Measurements from ENCODE around the gene ABAT. TPM values are rescaled to one million over a fixed set of nuclear protein-coding genes. Genes with fewer than 3 reads are reported as not detected.

ABAT gene
- total RNA-seq, 4 donors from 2014 or later, result 9.0 to 16.9 (median 13.4) TPM

- intact Hi-C loops (cut with DNase I), result no loop called here
These were observed 114.3 kb downstream of the ABAT start for GRCh38 chr16:8788578-8789172.

GRCh38 chr16:8795091-8795490 lies 120.7 kb downstream of the ABAT start:
- H3K4me3 ChIP-seq, result no peak overlapping the region
- no peak overlapping the region for H3K27ac ChIP-seq (replicated peaks in 1 of 4)
- H3K27me3 ChIP-seq, result no peaks in the 10 kb centered on the region
- TF ChIP-seq EP300 (IDR thresholded peaks at IDR 0.05), result no peak
- TF ChIP-seq, protein P1, sequence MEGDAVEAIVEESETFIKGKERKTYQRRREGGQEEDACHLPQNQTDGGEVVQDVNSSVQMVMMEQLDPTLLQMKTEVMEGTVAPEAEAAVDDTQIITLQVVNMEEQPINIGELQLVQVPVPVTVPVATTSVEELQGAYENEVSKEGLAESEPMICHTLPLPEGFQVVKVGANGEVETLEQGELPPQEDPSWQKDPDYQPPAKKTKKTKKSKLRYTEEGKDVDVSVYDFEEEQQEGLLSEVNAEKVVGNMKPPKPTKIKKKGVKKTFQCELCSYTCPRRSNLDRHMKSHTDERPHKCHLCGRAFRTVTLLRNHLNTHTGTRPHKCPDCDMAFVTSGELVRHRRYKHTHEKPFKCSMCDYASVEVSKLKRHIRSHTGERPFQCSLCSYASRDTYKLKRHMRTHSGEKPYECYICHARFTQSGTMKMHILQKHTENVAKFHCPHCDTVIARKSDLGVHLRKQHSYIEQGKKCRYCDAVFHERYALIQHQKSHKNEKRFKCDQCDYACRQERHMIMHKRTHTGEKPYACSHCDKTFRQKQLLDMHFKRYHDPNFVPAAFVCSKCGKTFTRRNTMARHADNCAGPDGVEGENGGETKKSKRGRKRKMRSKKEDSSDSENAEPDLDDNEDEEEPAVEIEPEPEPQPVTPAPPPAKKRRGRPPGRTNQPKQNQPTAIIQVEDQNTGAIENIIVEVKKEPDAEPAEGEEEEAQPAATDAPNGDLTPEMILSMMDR (IDR thresholded peaks at IDR 0.05), result no peak
- TF ChIP-seq POLR2A (IDR thresholded peaks at IDR 0.05; ENCODE audit: low read depth), result no peak
- TF ChIP-seq POLR2AphosphoS5 (IDR thresholded peaks at IDR 0.05), result no peak
- DNase-seq (ENCODE audit: extremely low spot score), result no peak
- intact Hi-C loops (cut with DNase I), result loop anchor here (5.0 to 10.0 kb wide), 3 partner anchors 72 to 170 kb away; partner anchors contain the start of genes ABAT, CARHSP1 and USP7
- 86% methylated on average over 8 of the region's 8 CpGs for WGBS
- peaks cover 25 to 42% (median 38%) of the 10 kb centered on the region in 4 donors for H3K4me1 ChIP-seq
- peaks cover 0 to 14% (median 0%) of the 10 kb centered on the region in 4 donors for H3K36me3 ChIP-seq
- no peaks in the 10 kb centered on the region for H3K9me3 ChIP-seq

More at GRCh38 chr16:8788578-8789172, 114.3 kb downstream of the ABAT start:
- Histone ChIP-seq H3K27ac (replicated peaks in 1 of 4) (no peak overlapping the region), H3K36me3 (peaks cover 0 to 5% (median 0%) of the 10 kb centered on the region in 4 donors), H3K4me1 (no peaks in the 10 kb centered on the region), H3K9me3 (no peaks in the 10 kb centered on the region), H3K27me3 (no peaks in the 10 kb centered on the region), H3K4me3 (no peak overlapping the region)
- WGBS, result 76% methylated on average over 7 of the region's 8 CpGs
- DNase-seq (ENCODE audit: extremely low spot score), result no peak
- TF ChIP-seq POLR2A (IDR thresholded peaks at IDR 0.05; ENCODE audit: low read depth) (no peak), POLR2AphosphoS5 (IDR thresholded peaks at IDR 0.05) (no peak), EP300 (IDR thresholded peaks at IDR 0.05) (no peak)
- TF ChIP-seq, protein P1 (IDR thresholded peaks at IDR 0.05), result no peak

GRCh38 chr16:8795818-8796217 lies 121.4 kb downstream of the ABAT start:
- DNase-seq (ENCODE audit: extremely low spot score), result no peak
- H3K27ac ChIP-seq (replicated peaks in 1 of 4), result no peak overlapping the region
- H3K27me3 ChIP-seq, result no peaks in the 10 kb centered on the region
- no peak overlapping the region for H3K4me3 ChIP-seq
- intact Hi-C loops (cut with DNase I), result loop anchor here (5.0 to 10.0 kb wide), 3 partner anchors 71 to 169 kb away; partner anchors contain the start of genes ABAT, CARHSP1 and USP7
- peaks cover 25 to 44% (median 43%) of the 10 kb centered on the region in 4 donors for H3K4me1 ChIP-seq
- H3K9me3 ChIP-seq, result no peaks in the 10 kb centered on the region
- peaks cover 0 to 18% (median under 1%) of the 10 kb centered on the region in 4 donors for H3K36me3 ChIP-seq
- 91% methylated on average over 10 of the region's 10 CpGs for WGBS
- TF ChIP-seq POLR2AphosphoS5 (IDR thresholded peaks at IDR 0.05) (no peak), EP300 (IDR thresholded peaks at IDR 0.05) (no peak), POLR2A (IDR thresholded peaks at IDR 0.05; ENCODE audit: low read depth) (no peak)
- TF ChIP-seq, protein P1 (IDR thresholded peaks at IDR 0.05), result no peak

- H3K4me3 ChIP-seq, result peak overlapping the region; percentile 72 to 98 (median 96)
- H3K27me3 ChIP-seq, result no peaks in the 10 kb centered on the region
- H3K4me1 ChIP-seq, result peaks cover 25 to 47% (median 43%) of the 10 kb centered on the region in 4 donors
- peaks cover 0 to 26% (median 8%) of the 10 kb centered on the region in 4 donors for H3K36me3 ChIP-seq
- WGBS, result 37% methylated on average over 14 of the region's 14 CpGs
- peak overlapping the region; percentile 79 to 88 (median 82) for H3K27ac ChIP-seq (replicated peaks in 1 of 4)
- intact Hi-C loops (cut with DNase I), result loop anchor here (5.0 to 10.0 kb wide), 3 partner anchors 71 to 168 kb away; partner anchors contain the start of genes ABAT, CARHSP1 and USP7
- no peak for DNase-seq (ENCODE audit: extremely low spot score)
- no peaks in the 10 kb centered on the region for H3K9me3 ChIP-seq
- TF ChIP-seq EP300 (IDR thresholded peaks at IDR 0.05) (no peak), POLR2A (IDR thresholded peaks at IDR 0.05; ENCODE audit: low read depth) (no peak), POLR2AphosphoS5 (IDR thresholded peaks at IDR 0.05) (no peak)
- TF ChIP-seq, protein P1 (IDR thresholded peaks at IDR 0.05), result no peak
These were observed 122.3 kb downstream of the ABAT start for GRCh38 chr16:8796469-8797363.

Data from esophagus muscularis mucosa (tissue), 4 donors.